Sigmoid colon (tissue), 4 donors: ENCODE measurements around the gene TMEM185B.

Source experiments
- CTCF ChIP-seq, 4 experiments: fragments of 450-650 bp in 3 of 4; fragments of 200-600 bp in 1 of 4; IDR thresholded peaks; one replicate each; pipeline ENCODE4 v1.5.1; 2016 to 2019; ENCODE audit warnings: antibody characterized with exemption in 4 of 4, mild to moderate bottlenecking in 3 of 4, moderate library complexity in 2 of 4
- POLR2A ChIP-seq, 2 donors: fragments of 450-650 bp; IDR thresholded peaks; one replicate each; pipeline ENCODE4 v1.6.1; 2016; ENCODE audit warnings: antibody characterized with exemption in 2 of 2, mild to moderate bottlenecking in 2 of 2, moderate library complexity in 2 of 2
- POLR2AphosphoS5 ChIP-seq, 4 donors: sonication (generic); formaldehyde crosslinking; IDR thresholded peaks; one replicate each; pipeline ENCODE4 v1.6.1; 2017; ENCODE audit warnings: antibody characterized with exemption in 4 of 4

GRCh38 chr2:120189189-120189588 lies 34.0 kb downstream of the TMEM185B start:
- TF ChIP-seq CTCF (IDR thresholded peaks at IDR 0.05) (no peak), POLR2A (IDR thresholded peaks at IDR 0.05) (no peak), POLR2AphosphoS5 (IDR thresholded peaks at IDR 0.05) (no peak)
